ENCODE measurements around the gene ACSS1. TPM values are rescaled to one million over a fixed set of nuclear protein-coding genes. Genes with fewer than 3 reads are reported as not detected.

Gene ACSS1
- total RNA-seq, 1 donor from 2014 or later: 0.27 TPM

DNA sequence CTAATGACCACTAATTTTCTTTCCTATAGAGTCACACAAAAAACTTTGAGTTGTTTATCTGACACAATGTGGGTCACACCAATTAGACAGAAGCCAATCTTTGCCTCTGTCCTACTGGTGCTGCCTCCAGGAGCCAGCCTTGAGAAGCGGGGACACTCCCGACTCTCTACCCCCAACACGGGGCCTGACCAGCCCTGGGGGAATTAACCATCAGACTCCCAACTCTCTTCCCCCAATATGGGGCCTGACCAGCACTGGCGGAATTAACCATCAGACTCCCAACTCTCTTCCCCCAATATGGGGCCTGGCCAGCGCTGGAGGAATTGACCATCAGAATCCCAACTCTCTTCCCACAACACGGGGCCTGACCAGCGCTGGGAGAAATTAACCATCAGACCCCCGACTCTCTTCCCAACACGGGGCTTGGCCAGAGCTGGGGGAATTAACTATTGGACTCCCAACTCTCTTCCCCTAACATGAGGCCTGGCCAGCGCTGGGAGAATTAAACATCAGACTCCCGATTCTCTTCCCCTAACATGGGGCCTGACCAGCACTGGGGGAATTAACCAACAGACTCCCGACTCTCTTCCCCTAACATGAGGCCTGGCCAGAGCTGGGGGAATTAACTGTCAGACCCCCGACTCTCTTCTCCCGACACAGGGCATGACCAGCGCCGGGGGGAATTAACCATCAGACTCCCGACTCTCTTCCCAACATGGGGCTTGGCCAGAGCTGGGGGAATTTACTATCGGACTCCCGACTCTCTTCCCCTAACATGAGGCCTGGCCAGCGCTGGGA is 96.4 kb downstream of the ACSS1 start:
- Histone ChIP-seq H3K4me2 (ENCODE audit: low read length) (no peak overlapping the region), H3K27ac (ENCODE audit: low read depth, low read length) (no peak overlapping the region), H3K4me1 (ENCODE audit: insufficient read depth, low read length) (no peaks in the 10 kb centered on the region), H3K9ac (ENCODE audit: low read length) (no peak overlapping the region), H3K79me2 (ENCODE audit: insufficient read depth, low read length) (no peaks in the 10 kb centered on the region), H3K27me3 (ENCODE audit: insufficient read depth, low read length) (no peaks in the 10 kb centered on the region), H3K36me3 (ENCODE audit: insufficient read depth, low read length) (peaks cover 5% of the 10 kb centered on the region), H4K20me1 (ENCODE audit: insufficient read depth, low read length) (no peaks in the 10 kb centered on the region), H3K9me3 (ENCODE audit: insufficient read depth, low read depth, low read length) (no peaks in the 10 kb centered on the region), H2AFZ (ENCODE audit: low read depth, low read length) (no peak overlapping the region), H3K4me3 (ENCODE audit: insufficient read depth, low read depth, low read length) (no peak overlapping the region)
- DNase-seq (ENCODE audit: low read depth) (no peak), FAIRE-seq (no peak)
- Mint-ChIP-seq H3K27me3 (ENCODE audit: low read depth, unreplicated experiment) (no peaks in the 10 kb centered on the region), H3K9me3 (ENCODE audit: unreplicated experiment) (peaks cover 2% of the 10 kb centered on the region), H3K4me3 (ENCODE audit: unreplicated experiment) (no peak overlapping the region), H3K27ac (ENCODE audit: unreplicated experiment) (no peak overlapping the region), H3K4me1 (ENCODE audit: low read depth, unreplicated experiment) (no peaks in the 10 kb centered on the region), H3K36me3 (ENCODE audit: low read depth, unreplicated experiment) (peaks cover 26% of the 10 kb centered on the region)
- TF ChIP-seq EZH2 (IDR thresholded peaks at IDR 0.05; ENCODE audit: insufficient read depth, low read length) (no peak), CTCF (IDR thresholded peaks at IDR 0.05; ENCODE audit: insufficient read depth, low read depth, low read length) (no peak)

- Histone ChIP-seq H3K4me1 (ENCODE audit: insufficient read depth, low read length) (no peaks in the 10 kb centered on the region), H3K4me3 (ENCODE audit: insufficient read depth, low read depth, low read length) (no peak overlapping the region), H3K27me3 (ENCODE audit: insufficient read depth, low read length) (no peaks in the 10 kb centered on the region), H3K9ac (ENCODE audit: low read length) (no peak overlapping the region), H3K9me3 (ENCODE audit: insufficient read depth, low read depth, low read length) (no peaks in the 10 kb centered on the region), H3K27ac (ENCODE audit: low read depth, low read length) (no peak overlapping the region), H3K36me3 (ENCODE audit: insufficient read depth, low read length) (peaks cover 4% of the 10 kb centered on the region), H2AFZ (ENCODE audit: low read depth, low read length) (no peak overlapping the region), H3K4me2 (ENCODE audit: low read length) (no peak overlapping the region), H4K20me1 (ENCODE audit: insufficient read depth, low read length) (no peaks in the 10 kb centered on the region), H3K79me2 (ENCODE audit: insufficient read depth, low read length) (no peaks in the 10 kb centered on the region)
- FAIRE-seq: no peak
- Mint-ChIP-seq H3K27me3 (ENCODE audit: low read depth, unreplicated experiment) (no peaks in the 10 kb centered on the region), H3K36me3 (ENCODE audit: low read depth, unreplicated experiment) (peaks cover 21% of the 10 kb centered on the region), H3K4me3 (ENCODE audit: unreplicated experiment) (no peak overlapping the region), H3K9me3 (ENCODE audit: unreplicated experiment) (peaks cover 1% of the 10 kb centered on the region), H3K27ac (ENCODE audit: unreplicated experiment) (no peak overlapping the region), H3K4me1 (ENCODE audit: low read depth, unreplicated experiment) (no peaks in the 10 kb centered on the region)
- TF ChIP-seq CTCF (IDR thresholded peaks at IDR 0.05; ENCODE audit: insufficient read depth, low read depth, low read length): no peak
- no peak for TF ChIP-seq EZH2 (IDR thresholded peaks at IDR 0.05; ENCODE audit: insufficient read depth, low read length)
- no peak for DNase-seq (ENCODE audit: low read depth)
Measured at GRCh38 chr20:24960861-24961260, 97.1 kb downstream of the ACSS1 start.

DNA sequence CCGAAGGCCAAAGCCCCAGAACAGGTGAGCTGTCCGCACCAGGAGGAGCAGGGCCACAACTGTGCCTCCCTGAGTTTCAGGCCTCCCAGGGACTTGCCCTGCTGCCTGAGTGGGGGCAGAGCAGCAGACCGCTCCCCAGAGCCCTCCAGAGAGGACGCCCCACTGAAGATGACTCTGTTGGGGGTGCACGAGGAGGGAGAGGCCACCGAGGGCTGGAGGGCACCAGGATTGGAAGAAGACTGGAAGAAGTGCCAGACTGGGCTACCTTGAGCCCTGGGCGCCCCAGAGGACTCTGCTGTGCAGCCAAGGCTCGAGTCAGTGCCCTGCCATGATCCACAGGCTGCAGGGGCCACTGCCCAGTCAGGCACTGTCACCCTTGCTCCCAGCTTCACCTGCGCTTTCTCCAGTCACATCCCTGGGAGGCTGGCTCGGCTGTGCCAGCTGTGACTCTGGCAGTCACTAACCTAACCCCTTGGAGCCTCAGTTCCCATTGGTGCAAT is 97.6 kb downstream of the ACSS1 start:
- Histone ChIP-seq H3K4me2 (ENCODE audit: low read length) (no peak overlapping the region), H2AFZ (ENCODE audit: low read depth, low read length) (no peak overlapping the region), H4K20me1 (ENCODE audit: insufficient read depth, low read length) (no peaks in the 10 kb centered on the region), H3K9ac (ENCODE audit: low read length) (no peak overlapping the region), H3K4me3 (ENCODE audit: insufficient read depth, low read depth, low read length) (no peak overlapping the region), H3K27ac (ENCODE audit: low read depth, low read length) (no peak overlapping the region), H3K36me3 (ENCODE audit: insufficient read depth, low read length) (peaks cover 4% of the 10 kb centered on the region), H3K4me1 (ENCODE audit: insufficient read depth, low read length) (no peaks in the 10 kb centered on the region), H3K27me3 (ENCODE audit: insufficient read depth, low read length) (no peaks in the 10 kb centered on the region), H3K9me3 (ENCODE audit: insufficient read depth, low read depth, low read length) (no peaks in the 10 kb centered on the region), H3K79me2 (ENCODE audit: insufficient read depth, low read length) (no peaks in the 10 kb centered on the region)
- peaks cover 20% of the 10 kb centered on the region for H3K36me3 Mint-ChIP-seq (ENCODE audit: low read depth, unreplicated experiment)
- no peaks in the 10 kb centered on the region for H3K9me3 Mint-ChIP-seq (ENCODE audit: unreplicated experiment)
- no peak for TF ChIP-seq EZH2 (IDR thresholded peaks at IDR 0.05; ENCODE audit: insufficient read depth, low read length)
- no peak for TF ChIP-seq CTCF (IDR thresholded peaks at IDR 0.05; ENCODE audit: insufficient read depth, low read depth, low read length)
- no peak for FAIRE-seq
- H3K27ac Mint-ChIP-seq (ENCODE audit: unreplicated experiment): no peak overlapping the region
- no peak for DNase-seq (ENCODE audit: low read depth)
- no peak overlapping the region for H3K4me3 Mint-ChIP-seq (ENCODE audit: unreplicated experiment)
- H3K4me1 Mint-ChIP-seq (ENCODE audit: low read depth, unreplicated experiment): no peaks in the 10 kb centered on the region
- H3K27me3 Mint-ChIP-seq (ENCODE audit: low read depth, unreplicated experiment): no peaks in the 10 kb centered on the region

Data from astrocyte (in vitro differentiated cells and primary cell).